ENCODE results near the gene DHRS3. TPM values are rescaled to one million over a fixed set of nuclear protein-coding genes. Genes with fewer than 3 reads are reported as not detected.

The DHRS3 gene
- polyA plus RNA-seq, 3 donors, result 83.1 to 93.6 (median 83.7) TPM

Other genes with a start within 250 kb of the DHRS3 start
- gene AADACL4, start 25.9 kb upstream of the DHRS3 start, polyA plus RNA-seq (ENCODE audit: insufficient read length in 3 of 3), result 1 to 10 TPM; 1.1 to 2.0 (median 2.0) TPM
- gene AADACL3, start 97.9 kb upstream of the DHRS3 start, polyA plus RNA-seq (ENCODE audit: insufficient read length in 3 of 3), result not detected
- gene CFAP107, start 128.0 kb upstream of the DHRS3 start, polyA plus RNA-seq (ENCODE audit: insufficient read length in 3 of 3), result 1 to 10 TPM in 1 of 3 donors, under 1 TPM in 2; 0.64 to 1.1 (median 0.99) TPM
- gene PRAMEF12, start 155.5 kb upstream of the DHRS3 start, polyA plus RNA-seq (ENCODE audit: insufficient read length in 3 of 3), result not detected
- gene PRAMEF1, start 173.2 kb upstream of the DHRS3 start, polyA plus RNA-seq (ENCODE audit: insufficient read length in 3 of 3), result not detected
- gene PRAMEF11, start 213.2 kb upstream of the DHRS3 start, polyA plus RNA-seq (ENCODE audit: insufficient read length in 3 of 3), result not detected
- gene HNRNPCL1, start 230.5 kb upstream of the DHRS3 start, polyA plus RNA-seq (ENCODE audit: insufficient read length in 3 of 3), result under 1 TPM; 0.33 to 0.39 (median 0.34) TPM
- not detected for gene PRAMEF2, start 238.9 kb upstream of the DHRS3 start, polyA plus RNA-seq (ENCODE audit: insufficient read length in 3 of 3)

Data from renal cortex interstitium (tissue), 3 donors.